Panc1 (cell line): ENCODE data around the gene SMOC2.

Source experiments
- CTCF ChIP-seq: fragments of 450-650 bp; IDR thresholded peaks from 2 replicates; pipeline ENCODE4 v1.5.1; 2017; ENCODE audit warnings: mild to moderate bottlenecking
- POLR2AphosphoS5 ChIP-seq: IDR thresholded peaks from 2 replicates; pipeline ENCODE4 v1.6.1; 2012; ENCODE audit warnings: mild to moderate bottlenecking, low read depth, low read length, moderate library complexity
- TCF7L2 ChIP-seq: IDR thresholded peaks from 2 replicates; pipeline ENCODE4 v1.6.1; 2011; ENCODE audit warnings: mild to moderate bottlenecking, low read depth, low read length, inconsistent platforms
- TF ChIP-seq, protein P1 (sequence below), 2 experiments: IDR thresholded peaks; 2 replicates each; pipeline ENCODE4 v1.6.1; 2011 to 2012; ENCODE audit warnings: low read depth in 2 of 2, control low read depth in 1 of 2, low read length in 1 of 2, mild to moderate bottlenecking in 1 of 2, moderate library complexity in 1 of 2; ENCODE audit not compliant: insufficient read depth in 1 of 2

DNA sequence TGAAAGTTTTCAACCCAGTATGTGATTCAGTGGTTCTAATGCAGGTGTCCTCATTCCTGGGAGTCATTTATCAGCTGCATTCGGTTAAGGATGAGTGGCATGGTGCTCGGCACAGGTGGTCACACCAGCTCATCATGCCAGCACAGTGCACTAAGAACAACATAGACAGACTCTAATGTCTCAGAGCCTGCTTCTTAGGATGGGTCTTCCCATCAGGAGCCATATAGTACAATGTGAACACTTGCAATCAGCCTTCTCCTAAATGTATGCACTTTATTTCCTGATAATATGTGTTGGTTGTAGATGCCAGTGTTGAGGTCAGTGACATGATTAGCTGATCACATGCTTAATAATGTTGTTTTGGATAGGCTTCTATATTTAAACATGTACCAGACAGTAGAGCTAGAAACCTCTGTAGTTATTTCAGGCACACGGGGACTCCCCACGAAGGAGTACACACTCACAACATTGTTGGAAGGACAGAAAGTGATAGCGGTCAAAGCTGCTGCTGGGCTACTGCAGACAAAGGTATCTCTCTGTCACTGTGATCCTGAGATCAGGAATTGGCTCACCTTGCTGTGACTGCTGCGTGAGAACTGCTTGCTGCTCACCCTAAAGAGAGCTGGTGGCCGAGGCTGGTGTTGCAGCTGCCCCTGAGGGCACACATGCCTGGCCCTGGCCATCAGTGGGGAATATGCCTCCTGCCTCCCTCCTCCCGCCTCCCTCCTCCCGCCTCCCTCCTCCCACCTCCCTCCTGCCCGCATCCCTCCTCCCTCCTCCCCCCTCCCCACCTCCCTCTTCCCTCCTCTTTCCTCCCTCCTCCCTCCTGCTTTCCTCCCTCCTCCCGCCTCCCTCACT is 195.4 kb downstream of the SMOC2 start:
- TF ChIP-seq CTCF (no peak), POLR2AphosphoS5 (no peak), TCF7L2 (no peak)
- TF ChIP-seq, protein P1, sequence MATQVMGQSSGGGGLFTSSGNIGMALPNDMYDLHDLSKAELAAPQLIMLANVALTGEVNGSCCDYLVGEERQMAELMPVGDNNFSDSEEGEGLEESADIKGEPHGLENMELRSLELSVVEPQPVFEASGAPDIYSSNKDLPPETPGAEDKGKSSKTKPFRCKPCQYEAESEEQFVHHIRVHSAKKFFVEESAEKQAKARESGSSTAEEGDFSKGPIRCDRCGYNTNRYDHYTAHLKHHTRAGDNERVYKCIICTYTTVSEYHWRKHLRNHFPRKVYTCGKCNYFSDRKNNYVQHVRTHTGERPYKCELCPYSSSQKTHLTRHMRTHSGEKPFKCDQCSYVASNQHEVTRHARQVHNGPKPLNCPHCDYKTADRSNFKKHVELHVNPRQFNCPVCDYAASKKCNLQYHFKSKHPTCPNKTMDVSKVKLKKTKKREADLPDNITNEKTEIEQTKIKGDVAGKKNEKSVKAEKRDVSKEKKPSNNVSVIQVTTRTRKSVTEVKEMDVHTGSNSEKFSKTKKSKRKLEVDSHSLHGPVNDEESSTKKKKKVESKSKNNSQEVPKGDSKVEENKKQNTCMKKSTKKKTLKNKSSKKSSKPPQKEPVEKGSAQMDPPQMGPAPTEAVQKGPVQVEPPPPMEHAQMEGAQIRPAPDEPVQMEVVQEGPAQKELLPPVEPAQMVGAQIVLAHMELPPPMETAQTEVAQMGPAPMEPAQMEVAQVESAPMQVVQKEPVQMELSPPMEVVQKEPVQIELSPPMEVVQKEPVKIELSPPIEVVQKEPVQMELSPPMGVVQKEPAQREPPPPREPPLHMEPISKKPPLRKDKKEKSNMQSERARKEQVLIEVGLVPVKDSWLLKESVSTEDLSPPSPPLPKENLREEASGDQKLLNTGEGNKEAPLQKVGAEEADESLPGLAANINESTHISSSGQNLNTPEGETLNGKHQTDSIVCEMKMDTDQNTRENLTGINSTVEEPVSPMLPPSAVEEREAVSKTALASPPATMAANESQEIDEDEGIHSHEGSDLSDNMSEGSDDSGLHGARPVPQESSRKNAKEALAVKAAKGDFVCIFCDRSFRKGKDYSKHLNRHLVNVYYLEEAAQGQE (IDR thresholded peaks at IDR 0.05; ENCODE audit: insufficient read depth in 1 of 2, low read depth in 2 of 2, low read length in 1 of 2), result no peak
